RWPE1 (cell line): Measurements from ENCODE around the gene CDX2.

ENCODE experiments used
- CTCF ChIA-PET: fragments of 350-600 bp; sonication (Branson Sonifier 250); formaldehyde crosslinking; extraction: SDS; loops from one replicate; lab custom pipeline; 2021; lab: Yijun Ruan, JAX
- POLR2A ChIA-PET: fragments of 400-600 bp; formaldehyde crosslinking; extraction: SDS; loops from one replicate; lab custom pipeline; 2020; ENCODE audit warnings: antibody characterized with exemption; ENCODE audit not compliant: low non-redundant PET; lab: Yijun Ruan, JAX
- DNase-seq: peaks from one replicate; pipeline ENCODE4 v3.0.0; 2012; ENCODE audit warnings: low spot score
- H3K27ac ChIP-seq: fragments of 450-650 bp; 2 replicates; pipeline ENCODE4 v1.5.1; 2017
- TF ChIP-seq, protein P1 (sequence below): fragments of 450-650 bp; conservative IDR thresholded peaks from 2 replicates; pipeline ENCODE4 v1.5.1; 2017; ENCODE audit warnings: low read depth, mild to moderate bottlenecking

The CDX2 gene

DNA sequence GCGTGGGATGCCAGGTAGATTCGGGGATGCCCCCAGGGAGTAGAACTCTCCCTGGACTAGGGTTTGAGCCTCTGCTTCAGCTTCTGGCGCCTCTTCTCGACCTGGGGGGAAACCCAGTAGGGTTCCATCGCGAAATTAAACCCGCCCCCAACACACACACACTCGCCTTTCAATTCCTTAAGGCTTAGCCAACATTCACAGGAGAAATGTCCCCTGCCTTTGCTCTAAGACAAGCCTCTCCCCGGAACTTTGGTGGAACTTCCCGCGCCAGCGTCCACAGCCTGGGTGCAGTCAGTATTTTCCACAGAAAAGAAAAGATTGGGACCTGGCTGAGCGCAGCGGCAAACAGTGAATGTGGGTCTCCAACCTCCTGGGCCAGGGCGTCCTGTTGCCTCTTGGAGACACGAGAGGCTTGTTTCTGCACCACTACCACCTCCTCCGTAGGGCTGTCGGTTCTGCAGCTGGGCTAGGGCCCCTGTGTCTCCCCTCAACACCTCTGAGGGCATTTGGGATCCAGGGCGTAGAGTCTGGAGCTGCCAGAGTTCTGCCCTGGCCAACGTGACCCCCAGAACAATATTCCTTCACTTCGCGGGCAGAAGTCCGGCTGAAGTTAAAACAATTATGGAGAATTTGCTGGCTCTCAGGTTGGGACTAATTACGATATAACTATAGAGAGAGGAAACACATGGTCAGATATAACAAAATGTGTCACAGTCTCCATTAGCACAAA, 46.1 kb downstream of the CDX2 start:
- CTCF ChIA-PET: interaction anchor here (0.7 kb wide), 1 partner anchor 258 kb away, joined by 5 read pairs; no protein-coding TSS in a partner anchor
- POLR2A ChIA-PET: no interaction called here
- TF ChIP-seq, protein P1, sequence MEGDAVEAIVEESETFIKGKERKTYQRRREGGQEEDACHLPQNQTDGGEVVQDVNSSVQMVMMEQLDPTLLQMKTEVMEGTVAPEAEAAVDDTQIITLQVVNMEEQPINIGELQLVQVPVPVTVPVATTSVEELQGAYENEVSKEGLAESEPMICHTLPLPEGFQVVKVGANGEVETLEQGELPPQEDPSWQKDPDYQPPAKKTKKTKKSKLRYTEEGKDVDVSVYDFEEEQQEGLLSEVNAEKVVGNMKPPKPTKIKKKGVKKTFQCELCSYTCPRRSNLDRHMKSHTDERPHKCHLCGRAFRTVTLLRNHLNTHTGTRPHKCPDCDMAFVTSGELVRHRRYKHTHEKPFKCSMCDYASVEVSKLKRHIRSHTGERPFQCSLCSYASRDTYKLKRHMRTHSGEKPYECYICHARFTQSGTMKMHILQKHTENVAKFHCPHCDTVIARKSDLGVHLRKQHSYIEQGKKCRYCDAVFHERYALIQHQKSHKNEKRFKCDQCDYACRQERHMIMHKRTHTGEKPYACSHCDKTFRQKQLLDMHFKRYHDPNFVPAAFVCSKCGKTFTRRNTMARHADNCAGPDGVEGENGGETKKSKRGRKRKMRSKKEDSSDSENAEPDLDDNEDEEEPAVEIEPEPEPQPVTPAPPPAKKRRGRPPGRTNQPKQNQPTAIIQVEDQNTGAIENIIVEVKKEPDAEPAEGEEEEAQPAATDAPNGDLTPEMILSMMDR: no peak
- H3K27ac ChIP-seq: no peak overlapping the region
- no peak for DNase-seq

DNA sequence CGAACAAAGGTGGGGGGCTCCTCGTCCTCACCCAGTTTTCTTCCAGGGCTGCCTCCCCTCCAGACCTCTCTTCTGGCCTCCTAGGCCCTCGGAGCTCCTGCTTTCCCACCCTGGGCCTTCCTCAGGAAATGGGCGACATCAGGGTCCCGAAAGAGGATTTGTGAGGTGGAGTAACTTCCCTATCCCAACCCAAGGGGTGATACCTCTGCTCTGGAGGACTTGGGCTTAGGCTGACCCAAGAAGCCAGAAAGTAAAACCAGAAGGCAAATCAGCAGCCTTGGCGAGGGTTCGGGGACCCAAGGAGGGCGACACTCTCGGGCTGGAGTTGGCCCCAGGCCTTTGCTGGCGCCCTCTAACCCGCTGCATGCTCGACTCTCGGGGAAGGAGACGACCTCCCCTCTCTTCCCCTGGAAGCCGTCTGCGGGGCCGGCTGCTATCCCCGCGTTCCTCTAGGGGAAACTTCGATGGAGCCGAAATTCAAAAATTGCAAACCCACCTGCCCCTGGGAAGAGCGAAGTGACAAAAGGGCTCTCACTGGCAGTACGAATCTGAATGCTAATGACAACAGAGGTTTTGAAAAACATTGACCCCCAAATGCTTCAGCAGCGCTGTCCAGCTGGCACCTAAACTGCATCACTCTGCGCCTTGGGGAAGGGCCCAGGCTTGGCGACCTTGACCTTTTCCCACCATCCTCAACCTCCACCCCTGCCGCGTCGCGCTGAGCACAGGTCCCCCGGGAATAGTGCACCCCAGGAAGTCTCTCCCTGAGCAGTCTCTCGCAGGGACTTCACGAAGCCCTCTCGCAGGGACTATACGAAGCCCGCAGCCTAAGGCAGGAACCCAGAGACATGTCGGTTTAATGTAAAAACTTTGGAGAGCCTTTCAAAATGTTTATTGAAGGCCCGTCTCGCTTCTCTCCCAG, 46.9 kb downstream of the CDX2 start:
- POLR2A ChIA-PET: no interaction called here
- CTCF ChIA-PET: no interaction called here
- no peak for DNase-seq

DNA sequence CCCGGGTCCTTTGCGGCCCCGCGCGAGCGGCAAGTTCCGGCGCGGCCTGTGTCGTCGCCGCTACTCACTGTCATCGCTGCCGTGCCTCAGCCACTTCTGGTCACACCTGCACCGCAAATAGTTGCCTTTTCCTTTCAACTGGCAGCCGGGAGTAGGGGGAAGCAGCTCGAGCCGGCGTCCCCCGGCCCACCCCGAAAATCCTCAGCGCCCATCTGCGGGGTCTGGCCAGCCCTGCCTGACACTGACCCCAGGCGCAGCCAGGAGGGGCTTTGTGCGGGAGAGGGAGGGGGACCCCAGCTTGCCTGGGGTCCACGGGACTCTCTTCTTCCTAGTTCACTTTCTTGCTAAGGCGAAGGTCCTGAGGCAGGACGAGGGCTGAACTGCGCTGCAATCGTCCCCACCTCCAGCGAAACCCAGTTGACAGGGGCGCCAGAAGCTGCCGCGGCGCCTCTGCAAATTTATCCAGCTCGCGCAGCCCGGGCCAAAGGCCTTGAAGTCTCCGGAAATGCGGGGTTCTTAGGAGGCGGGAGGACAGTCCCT, 47.6 kb downstream of the CDX2 start:
- CTCF ChIA-PET: interaction anchor here (1.3 kb wide), 1 partner anchor 33 kb away, joined by 5 read pairs; no protein-coding TSS in a partner anchor
- DNase-seq: no peak
- POLR2A ChIA-PET: no interaction called here
- TF ChIP-seq, protein P1: no peak
- H3K27ac ChIP-seq: no peak overlapping the region

More for the DNA sequence above, 46.9 kb downstream of the CDX2 start:
- H3K27ac ChIP-seq: no peak overlapping the region
- TF ChIP-seq, protein P1: no peak

DNA sequence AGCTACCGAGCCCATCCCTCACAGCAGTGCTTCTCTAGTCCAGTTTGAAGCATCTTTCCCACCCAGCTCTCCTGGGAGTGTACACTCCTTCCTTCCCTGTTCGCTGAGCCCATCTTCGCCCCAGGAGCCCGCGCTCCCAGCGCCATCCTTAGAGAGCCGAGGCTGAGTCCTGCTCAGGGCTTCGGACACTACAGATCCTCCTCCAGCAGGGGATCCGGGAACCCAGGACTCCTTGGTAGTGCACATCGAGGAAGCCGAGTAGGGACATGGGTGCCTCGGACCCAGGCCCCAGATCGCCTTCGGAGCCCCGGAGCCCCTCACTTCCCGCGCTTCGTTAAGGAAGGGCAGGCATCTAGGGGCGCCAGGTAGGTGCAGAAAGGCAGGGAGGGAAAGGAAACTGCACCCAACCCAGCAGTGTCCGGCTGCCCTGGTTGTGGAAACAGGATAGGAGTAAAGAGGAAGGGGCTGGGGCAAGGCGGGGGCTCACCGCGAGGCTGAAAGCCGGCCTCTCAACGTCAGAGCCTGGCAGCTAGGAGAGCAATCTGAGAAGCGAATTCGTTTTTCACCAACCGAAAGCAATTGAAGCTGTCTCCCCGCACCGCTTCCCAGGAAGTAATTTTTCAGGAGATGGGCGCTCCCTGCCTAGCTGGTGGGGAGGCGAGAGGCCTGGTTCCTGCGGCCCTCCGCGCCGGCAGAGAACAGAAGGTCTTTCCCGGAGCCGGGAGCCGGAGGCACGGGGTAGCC, 48.3 kb downstream of the CDX2 start:
- no peak for DNase-seq
- ChIA-PET POLR2A (no interaction called here), CTCF (interaction anchor here (0.7 to 1.3 kb wide), 3 partner anchors 33 to 91 kb away, joined by 4 to 5 read pairs (median 4); no protein-coding TSS in a partner anchor)
- no peak overlapping the region for H3K27ac ChIP-seq
- TF ChIP-seq, protein P1: no peak

DNA sequence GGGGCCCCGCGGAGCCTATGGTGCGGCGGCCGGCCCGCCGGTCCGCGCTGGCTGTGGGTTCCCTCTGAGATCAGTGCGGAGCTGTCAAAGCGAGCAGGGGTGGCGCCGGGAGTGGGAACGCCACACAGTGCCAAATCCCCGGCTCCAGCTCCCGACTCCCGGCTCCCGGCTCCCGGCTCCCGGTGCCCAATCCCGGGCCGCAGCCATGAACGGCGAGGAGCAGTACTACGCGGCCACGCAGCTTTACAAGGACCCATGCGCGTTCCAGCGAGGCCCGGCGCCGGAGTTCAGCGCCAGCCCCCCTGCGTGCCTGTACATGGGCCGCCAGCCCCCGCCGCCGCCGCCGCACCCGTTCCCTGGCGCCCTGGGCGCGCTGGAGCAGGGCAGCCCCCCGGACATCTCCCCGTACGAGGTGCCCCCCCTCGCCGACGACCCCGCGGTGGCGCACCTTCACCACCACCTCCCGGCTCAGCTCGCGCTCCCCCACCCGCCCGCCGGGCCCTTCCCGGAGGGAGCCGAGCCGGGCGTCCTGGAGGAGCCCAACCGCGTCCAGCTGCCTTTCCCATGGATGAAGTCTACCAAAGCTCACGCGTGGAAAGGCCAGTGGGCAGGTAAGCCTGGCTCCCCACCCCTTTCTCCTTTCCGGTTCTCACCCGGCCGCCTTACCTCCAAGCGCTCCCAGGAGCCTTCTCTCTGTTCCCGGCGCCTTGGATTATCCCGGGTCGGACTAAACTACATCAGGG, 49.0 kb downstream of the CDX2 start, which contains the start of gene PDX1:
Gene PDX1, plus strand, starts transcription at position 67 of the 743 bp plus-strand sequence. Its CDS starts 139 bp downstream, at position 206.
- TF ChIP-seq, protein P1: no peak
- DNase-seq: no peak
- POLR2A ChIA-PET: interaction anchor here (0.6 kb wide), 1 partner anchor 465 kb away, joined by 4 read pairs; no protein-coding TSS in a partner anchor

More for the DNA sequence above, 49.0 kb downstream of the CDX2 start, which contains the start of gene PDX1:
- no peak within 1 kb of the TSS for H3K27ac ChIP-seq
- CTCF ChIA-PET: interaction anchor here (0.6 to 1.3 kb wide), 5 partner anchors 20 to 1125 kb away, joined by 3 to 5 read pairs (median 4); no protein-coding TSS in a partner anchor
